ENCODE measurements around the gene CCDC88C.

The CCDC88C gene

GRCh38 chr14:91329486-91330014 is 88.1 kb downstream of the CCDC88C start:
- Histone ChIP-seq H2AFZ (ENCODE audit: low read depth) (no peak overlapping the region), H3K79me2 (ENCODE audit: insufficient read depth, low read depth) (no peaks in the 10 kb centered on the region)

GRCh38 chr14:91328313-91329050 is 89.1 kb downstream of the CCDC88C start:
- no peak overlapping the region for H3K27ac ChIP-seq
- H4K20me1 ChIP-seq (ENCODE audit: insufficient read depth): no peaks in the 10 kb centered on the region
- H3K4me3 ChIP-seq (IDR thresholded peaks at IDR 0.05; ENCODE audit: insufficient read depth, low read depth, low read length): no peak overlapping the region
- peaks cover 26% of the 10 kb centered on the region for H3K4me1 ChIP-seq (ENCODE audit: low read depth, poor library complexity, severe bottlenecking)
- H3K79me2 ChIP-seq (ENCODE audit: insufficient read depth, low read depth): no peaks in the 10 kb centered on the region
- H2AFZ ChIP-seq (ENCODE audit: low read depth): no peak overlapping the region
- no peak for TF ChIP-seq CTCF (conservative IDR thresholded peaks at IDR 0.05; ENCODE audit: low read depth, low read length)
- H3K9ac ChIP-seq: no peak overlapping the region
- no peaks in the 10 kb centered on the region for H3K36me3 ChIP-seq (ENCODE audit: insufficient read depth)
- no peak overlapping the region for H3K4me2 ChIP-seq
- H3K27me3 ChIP-seq (ENCODE audit: insufficient read depth, low read depth): no peaks in the 10 kb centered on the region

More at GRCh38 chr14:91329486-91330014, 88.1 kb downstream of the CCDC88C start:
- H3K27ac ChIP-seq: no peak overlapping the region
- H3K27me3 ChIP-seq (ENCODE audit: insufficient read depth, low read depth): no peaks in the 10 kb centered on the region
- no peak for TF ChIP-seq CTCF (conservative IDR thresholded peaks at IDR 0.05; ENCODE audit: low read depth, low read length)
- no peak overlapping the region for H3K4me2 ChIP-seq
- H3K4me3 ChIP-seq (IDR thresholded peaks at IDR 0.05; ENCODE audit: insufficient read depth, low read depth, low read length): no peak overlapping the region
- H3K9ac ChIP-seq: no peak overlapping the region
- H3K4me1 ChIP-seq (ENCODE audit: low read depth, poor library complexity, severe bottlenecking): peaks cover 26% of the 10 kb centered on the region
- no peaks in the 10 kb centered on the region for H4K20me1 ChIP-seq (ENCODE audit: insufficient read depth)
- H3K36me3 ChIP-seq (ENCODE audit: insufficient read depth): no peaks in the 10 kb centered on the region

DNA sequence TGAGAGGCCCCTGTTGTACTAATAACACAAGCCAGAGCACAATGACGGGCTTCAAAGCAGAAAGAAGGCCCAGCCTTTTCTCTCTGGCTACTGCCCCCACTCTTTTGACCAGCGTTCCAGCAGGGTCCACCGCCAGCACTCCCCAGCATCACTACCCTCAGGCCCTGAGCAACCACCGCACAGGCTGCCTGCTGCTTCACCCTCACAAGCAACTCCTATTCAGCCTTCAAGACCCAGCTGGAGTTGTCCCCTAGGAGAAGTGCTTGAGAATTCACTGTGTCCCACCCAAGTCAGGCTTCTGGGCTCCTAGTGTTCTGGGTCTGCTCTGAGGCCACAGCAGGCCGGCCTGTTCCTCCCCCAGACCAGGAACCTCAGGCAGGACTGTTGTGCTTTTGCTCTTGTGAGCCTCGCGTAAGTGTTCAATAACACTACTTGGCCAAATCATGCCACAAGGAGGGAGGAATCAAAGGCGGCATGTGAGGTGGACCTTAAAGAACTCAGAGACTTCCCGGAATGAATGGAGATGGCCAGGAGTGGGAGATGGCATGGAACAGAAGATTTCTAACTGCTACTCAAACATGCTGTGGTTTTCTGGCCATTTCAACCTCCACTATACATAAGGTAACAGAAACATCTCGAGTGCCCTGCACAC is 89.8 kb downstream of the CCDC88C start:
- H3K9ac ChIP-seq: no peak overlapping the region
- H3K27ac ChIP-seq: no peak overlapping the region
- H2AFZ ChIP-seq (ENCODE audit: low read depth): no peak overlapping the region
- H3K4me2 ChIP-seq: no peak overlapping the region
- no peak overlapping the region for H3K4me3 ChIP-seq (IDR thresholded peaks at IDR 0.05; ENCODE audit: insufficient read depth, low read depth, low read length)
- H4K20me1 ChIP-seq (ENCODE audit: insufficient read depth): no peaks in the 10 kb centered on the region
- H3K36me3 ChIP-seq (ENCODE audit: insufficient read depth): no peaks in the 10 kb centered on the region
- peaks cover 23% of the 10 kb centered on the region for H3K4me1 ChIP-seq (ENCODE audit: low read depth, poor library complexity, severe bottlenecking)
- no peaks in the 10 kb centered on the region for H3K27me3 ChIP-seq (ENCODE audit: insufficient read depth, low read depth)
- TF ChIP-seq CTCF (conservative IDR thresholded peaks at IDR 0.05; ENCODE audit: low read depth, low read length): no peak
- no peaks in the 10 kb centered on the region for H3K79me2 ChIP-seq (ENCODE audit: insufficient read depth, low read depth)

GRCh38 chr14:91327250-91327595 is 90.4 kb downstream of the CCDC88C start:
- peaks cover 19% of the 10 kb centered on the region for H3K4me1 ChIP-seq (ENCODE audit: low read depth, poor library complexity, severe bottlenecking)
- H4K20me1 ChIP-seq (ENCODE audit: insufficient read depth): no peaks in the 10 kb centered on the region
- H3K27ac ChIP-seq: no peak overlapping the region
- H3K27me3 ChIP-seq (ENCODE audit: insufficient read depth, low read depth): no peaks in the 10 kb centered on the region
- no peaks in the 10 kb centered on the region for H3K79me2 ChIP-seq (ENCODE audit: insufficient read depth, low read depth)
- no peak for TF ChIP-seq CTCF (conservative IDR thresholded peaks at IDR 0.05; ENCODE audit: low read depth, low read length)
- H3K4me2 ChIP-seq: no peak overlapping the region
- H2AFZ ChIP-seq (ENCODE audit: low read depth): no peak overlapping the region
- H3K36me3 ChIP-seq (ENCODE audit: insufficient read depth): no peaks in the 10 kb centered on the region
- H3K4me3 ChIP-seq (IDR thresholded peaks at IDR 0.05; ENCODE audit: insufficient read depth, low read depth, low read length): no peak overlapping the region
- no peak overlapping the region for H3K9ac ChIP-seq

Data from KMS-11 (cell line).